Body of pancreas (tissue), 4 donors: ENCODE results near the gene SLC23A2.
"Not testable (repeated sequence)": the region's sequence is repeated elsewhere in the genome, so short reads cannot be mapped to it uniquely, and the experiment has no call there.

Experiments
- CTCF ChIP-seq, 7 experiments: fragments of 450-650 bp in 4 of 7; fragments of 200-600 bp in 3 of 7; sonication (generic) in 3 of 7; IDR thresholded peaks; one replicate each; pipeline ENCODE4 v1.5.1; 2016 to 2019; ENCODE audit warnings: antibody characterized with exemption in 7 of 7
- POLR2A ChIP-seq, 3 donors: fragments of 450-650 bp; IDR thresholded peaks; one replicate each; pipeline ENCODE4 v1.6.1; 2016; ENCODE audit warnings: antibody characterized with exemption in 3 of 3, mild to moderate bottlenecking in 2 of 3

- not testable (repeated sequence) for TF ChIP-seq CTCF, POLR2A (IDR thresholded peaks at IDR 0.05)
Observed at GRCh38 chr20:5035518-5035917, 34.2 kb upstream of the SLC23A2 start.
